ENCODE data around the gene MX2.

The MX2 gene

DNA sequence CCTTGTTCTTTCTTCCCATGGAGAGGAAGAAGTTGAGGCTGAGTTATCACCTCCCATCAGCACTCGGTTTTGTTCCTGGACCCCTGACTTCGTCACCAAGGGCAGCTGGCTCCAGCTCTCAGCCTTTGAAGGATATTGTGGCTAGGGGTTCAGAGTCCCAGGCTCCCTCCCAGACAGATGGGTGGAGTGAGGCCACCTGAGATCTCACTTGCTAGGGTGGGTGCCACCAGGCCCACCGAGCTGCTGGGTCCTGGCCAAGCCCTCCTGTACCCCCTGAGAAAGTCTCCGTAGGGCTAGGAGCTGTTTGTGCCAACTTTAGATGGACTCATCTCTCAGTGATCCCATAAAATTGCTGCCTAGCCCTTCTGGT, 6.9 kb downstream of the MX2 start:
- Histone ChIP-seq H2AFZ (ENCODE audit: low read length) (no peak overlapping the region), H3K4me3 (ENCODE audit: low read length) (no peak overlapping the region), H3K36me3 (replicated peaks; ENCODE audit: insufficient read depth, low read length) (no peaks in the 10 kb centered on the region), H3K27ac (ENCODE audit: low read length) (no peak overlapping the region), H3F3A (ENCODE audit: insufficient read depth, low read length) (no peaks in the 10 kb centered on the region), H3K9me3 (replicated peaks; ENCODE audit: insufficient read depth, low read length) (no peaks in the 10 kb centered on the region), H3K4me1 (ENCODE audit: low read length) (peaks cover 11% of the 10 kb centered on the region; the same call in 1 of the 2 replicates), H3K9ac (ENCODE audit: low read length) (no peak overlapping the region), H3K4me2 (ENCODE audit: low read depth, low read length) (no peak overlapping the region), H3K79me2 (ENCODE audit: low read length) (no peaks in the 10 kb centered on the region), H3K27me3 (replicated peaks; ENCODE audit: insufficient read depth, low read length) (peaks cover 19% of the 10 kb centered on the region), H3K9me2 (replicated peaks; ENCODE audit: insufficient read depth, low read length) (no peaks in the 10 kb centered on the region), H4K20me1 (ENCODE audit: insufficient read depth, low read length) (no peaks in the 10 kb centered on the region)
- no peak for DNase-seq
- TF ChIP-seq EZH2phosphoT487 (IDR thresholded peaks at IDR 0.05; ENCODE audit: low read length) (no peak), EZH2 (optimal IDR thresholded peaks at IDR 0.05; ENCODE audit: low read depth, low read length) (no peak)
- TF ChIP-seq, protein P1, sequence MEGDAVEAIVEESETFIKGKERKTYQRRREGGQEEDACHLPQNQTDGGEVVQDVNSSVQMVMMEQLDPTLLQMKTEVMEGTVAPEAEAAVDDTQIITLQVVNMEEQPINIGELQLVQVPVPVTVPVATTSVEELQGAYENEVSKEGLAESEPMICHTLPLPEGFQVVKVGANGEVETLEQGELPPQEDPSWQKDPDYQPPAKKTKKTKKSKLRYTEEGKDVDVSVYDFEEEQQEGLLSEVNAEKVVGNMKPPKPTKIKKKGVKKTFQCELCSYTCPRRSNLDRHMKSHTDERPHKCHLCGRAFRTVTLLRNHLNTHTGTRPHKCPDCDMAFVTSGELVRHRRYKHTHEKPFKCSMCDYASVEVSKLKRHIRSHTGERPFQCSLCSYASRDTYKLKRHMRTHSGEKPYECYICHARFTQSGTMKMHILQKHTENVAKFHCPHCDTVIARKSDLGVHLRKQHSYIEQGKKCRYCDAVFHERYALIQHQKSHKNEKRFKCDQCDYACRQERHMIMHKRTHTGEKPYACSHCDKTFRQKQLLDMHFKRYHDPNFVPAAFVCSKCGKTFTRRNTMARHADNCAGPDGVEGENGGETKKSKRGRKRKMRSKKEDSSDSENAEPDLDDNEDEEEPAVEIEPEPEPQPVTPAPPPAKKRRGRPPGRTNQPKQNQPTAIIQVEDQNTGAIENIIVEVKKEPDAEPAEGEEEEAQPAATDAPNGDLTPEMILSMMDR (IDR thresholded peaks at IDR 0.05; ENCODE audit: low read length) = no peak

DNA sequence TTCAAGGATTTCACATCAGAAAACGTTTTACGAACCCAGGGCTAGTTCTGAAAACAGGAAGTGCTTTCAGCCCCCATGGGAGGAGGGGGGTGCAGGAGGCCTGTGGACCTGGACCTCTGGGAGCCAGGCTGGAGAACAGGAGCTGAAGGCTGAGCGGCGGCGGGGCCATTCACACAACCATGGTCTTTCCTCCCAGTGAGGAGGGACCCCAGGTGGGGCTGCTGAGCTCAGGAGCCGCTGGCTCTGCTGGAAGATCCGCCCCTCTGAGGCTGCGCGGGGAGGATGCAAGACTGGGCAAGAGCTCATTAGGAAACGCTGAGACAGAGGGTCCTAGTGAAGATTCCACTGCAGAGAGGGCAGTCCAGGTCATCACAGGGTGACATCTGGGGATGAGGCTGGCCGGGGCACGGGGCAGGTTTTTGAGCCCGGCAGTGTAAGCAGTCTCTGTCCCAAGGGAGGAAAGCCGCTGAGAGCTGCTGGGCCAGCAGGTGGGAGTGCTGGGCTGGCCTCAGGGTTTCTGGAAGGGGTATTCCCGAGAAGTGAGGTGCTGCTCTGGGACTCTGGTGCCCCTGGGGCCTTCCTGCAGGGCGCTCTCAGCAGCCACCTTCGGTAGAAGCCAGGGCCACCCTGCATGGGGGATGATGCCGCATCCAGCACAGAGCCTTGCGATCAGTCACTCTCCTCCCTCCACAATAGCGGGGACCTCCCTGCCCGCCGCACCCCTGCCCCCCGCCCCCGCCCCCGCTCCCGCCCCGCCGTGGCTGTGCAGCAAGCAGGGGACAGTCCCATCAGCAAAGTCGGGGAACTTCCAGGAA, 7.5 kb downstream of the MX2 start:
- no peak overlapping the region for H3K4me3 ChIP-seq (ENCODE audit: low read length)
- H2AFZ ChIP-seq (ENCODE audit: low read length) = no peak overlapping the region
- H3K36me3 ChIP-seq (replicated peaks; ENCODE audit: insufficient read depth, low read length) = no peaks in the 10 kb centered on the region
- no peaks in the 10 kb centered on the region for H3K9me2 ChIP-seq (replicated peaks; ENCODE audit: insufficient read depth, low read length)
- H3K27me3 ChIP-seq (replicated peaks; ENCODE audit: insufficient read depth, low read length) = peaks cover 19% of the 10 kb centered on the region
- peaks cover 11% of the 10 kb centered on the region; the same call in 1 of the 2 replicates for H3K4me1 ChIP-seq (ENCODE audit: low read length)
- H3F3A ChIP-seq (ENCODE audit: insufficient read depth, low read length) = no peaks in the 10 kb centered on the region
- no peak overlapping the region for H3K9ac ChIP-seq (ENCODE audit: low read length)
- no peak for TF ChIP-seq EZH2 (optimal IDR thresholded peaks at IDR 0.05; ENCODE audit: low read depth, low read length)
- TF ChIP-seq EZH2phosphoT487 (IDR thresholded peaks at IDR 0.05; ENCODE audit: low read length) = no peak
- TF ChIP-seq, protein P1 (IDR thresholded peaks at IDR 0.05; ENCODE audit: low read length) = no peak
- H3K9me3 ChIP-seq (replicated peaks; ENCODE audit: insufficient read depth, low read length) = no peaks in the 10 kb centered on the region
- no peak overlapping the region for H3K27ac ChIP-seq (ENCODE audit: low read length)
- no peak for DNase-seq
- H3K79me2 ChIP-seq (ENCODE audit: low read length) = no peaks in the 10 kb centered on the region
- no peak overlapping the region for H3K4me2 ChIP-seq (ENCODE audit: low read depth, low read length)
- no peaks in the 10 kb centered on the region for H4K20me1 ChIP-seq (ENCODE audit: insufficient read depth, low read length)

DNA sequence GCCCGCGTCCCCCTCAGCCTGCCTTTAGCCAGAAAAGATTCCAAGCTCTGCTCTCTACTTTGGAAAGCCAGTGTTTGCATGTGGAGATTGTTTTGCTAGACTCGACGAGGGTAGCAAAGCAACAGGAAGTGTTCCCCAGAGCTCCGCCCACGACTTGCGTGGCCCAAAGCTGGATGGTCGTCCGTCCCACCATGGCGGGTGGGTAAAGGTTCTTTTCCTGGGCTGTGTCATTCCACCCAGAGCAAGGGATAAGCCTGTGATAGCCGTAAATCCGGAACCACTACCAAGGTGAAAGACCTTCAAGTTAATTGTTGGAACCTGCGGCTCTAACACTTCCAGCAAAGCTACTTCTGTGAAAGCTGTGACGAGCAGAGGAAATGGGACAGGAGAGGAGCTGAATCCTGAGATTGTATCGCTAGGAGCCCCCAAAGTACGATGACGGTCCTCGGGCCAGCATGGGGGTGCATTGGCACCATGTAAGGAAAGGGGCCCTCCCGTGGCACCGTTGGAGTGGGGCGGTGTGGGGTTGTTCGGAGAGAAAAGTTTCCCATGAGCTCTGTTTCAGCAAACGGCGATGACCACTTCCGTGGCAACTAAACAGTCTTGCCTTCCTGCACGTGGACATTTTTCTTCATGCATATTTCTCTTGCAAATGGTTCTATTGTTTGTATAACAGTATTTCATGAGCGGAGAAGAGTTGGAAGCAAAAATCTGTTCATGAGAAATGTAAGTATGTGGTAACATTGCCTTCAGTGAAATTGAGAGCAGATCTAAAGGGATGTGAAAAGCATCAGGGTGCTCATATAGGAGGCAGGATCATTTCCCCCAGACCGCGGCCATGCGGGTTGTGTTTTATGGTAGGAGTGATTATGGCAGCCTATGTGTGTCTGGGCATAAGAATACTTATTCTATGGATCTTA, 8.4 kb downstream of the MX2 start:
- H3K79me2 ChIP-seq (ENCODE audit: low read length) = no peaks in the 10 kb centered on the region
- H3K27me3 ChIP-seq (replicated peaks; ENCODE audit: insufficient read depth, low read length) = peaks cover 19% of the 10 kb centered on the region
- no peaks in the 10 kb centered on the region for H3F3A ChIP-seq (ENCODE audit: insufficient read depth, low read length)
- no peaks in the 10 kb centered on the region for H4K20me1 ChIP-seq (ENCODE audit: insufficient read depth, low read length)
- H3K27ac ChIP-seq (ENCODE audit: low read length) = no peak overlapping the region
- no peak for DNase-seq
- no peak overlapping the region for H2AFZ ChIP-seq (ENCODE audit: low read length)
- H3K9ac ChIP-seq (ENCODE audit: low read length) = no peak overlapping the region
- no peaks in the 10 kb centered on the region for H3K9me3 ChIP-seq (replicated peaks; ENCODE audit: insufficient read depth, low read length)
- H3K9me2 ChIP-seq (replicated peaks; ENCODE audit: insufficient read depth, low read length) = no peaks in the 10 kb centered on the region
- H3K4me1 ChIP-seq (ENCODE audit: low read length) = peaks cover 11% of the 10 kb centered on the region; the same call in 1 of the 2 replicates
- H3K4me3 ChIP-seq (ENCODE audit: low read length) = no peak overlapping the region
- no peak overlapping the region for H3K4me2 ChIP-seq (ENCODE audit: low read depth, low read length)
- TF ChIP-seq EZH2 (optimal IDR thresholded peaks at IDR 0.05; ENCODE audit: low read depth, low read length) = no peak
- TF ChIP-seq, protein P1 (IDR thresholded peaks at IDR 0.05; ENCODE audit: low read length) = no peak
- no peak for TF ChIP-seq EZH2phosphoT487 (IDR thresholded peaks at IDR 0.05; ENCODE audit: low read length)
- no peaks in the 10 kb centered on the region for H3K36me3 ChIP-seq (replicated peaks; ENCODE audit: insufficient read depth, low read length)

Measured in MM.1S (cell line).